H1 (cell line): Measurements from ENCODE around the gene LY6G6D. TPM values are rescaled to one million over a fixed set of nuclear protein-coding genes. Genes with fewer than 3 reads are reported as not detected.

ENCODE experiments used
- CTCF ChIA-PET: fragments of 300-600 bp; sonication (Branson Sonifier 250); formaldehyde crosslinking; loops from one replicate; lab custom pipeline; 2021; ENCODE audit not compliant: partially characterized antibody; lab: Charles Lee
- POLR2A ChIA-PET: fragments of 300-600 bp; sonication (Branson Sonifier 250); formaldehyde crosslinking; loops from one replicate; lab custom pipeline; 2021; ENCODE audit warnings: inconsistent platforms; ENCODE audit not compliant: partially characterized antibody; lab: Charles Lee
- DNase-seq, 2 experiments: peaks; one replicate each; pipeline versions ENCODE4 v3.0.0 to v3.0.0-alpha.2; 2010 to 2022; ENCODE audit warnings: low spot score in 2 of 2, low read depth in 1 of 2, mixed read lengths in 1 of 2
- FAIRE-seq: peaks from 2 replicates; lab custom pipeline; 2011; peaks lifted over from hg19 to GRCh38; lab: Jason Lieb, UNC
- H2AFZ ChIP-seq: 2 replicates; pipeline ENCODE4 v1.8.1; 2012; ENCODE audit warnings: low read length, inconsistent platforms
- H2AK5ac ChIP-seq: 2 replicates; pipeline ENCODE4 v1.6.1; 2013; ENCODE audit warnings: low read depth, low read length
- H2BK120ac ChIP-seq: replicated peaks from 2 replicates; pipeline ENCODE3; 2013; ENCODE audit warnings: low read depth, low read length, inconsistent platforms
- H2BK12ac ChIP-seq: 2 replicates; pipeline ENCODE4 v1.6.1; 2013; ENCODE audit warnings: low read depth, low read length
- H2BK15ac ChIP-seq: 2 replicates; pipeline ENCODE4 v1.6.1; 2013; ENCODE audit warnings: low read length
- H2BK20ac ChIP-seq: 2 replicates; pipeline ENCODE4 v1.6.1; 2013; ENCODE audit warnings: low read length
- H2BK5ac ChIP-seq: 2 replicates; pipeline ENCODE4 v1.6.1; 2013; ENCODE audit warnings: low read depth, low read length
- H3K14ac ChIP-seq: 2 replicates; pipeline ENCODE4 v1.6.1; 2013; ENCODE audit warnings: inconsistent platforms; ENCODE audit not compliant: insufficient read length
- H3K18ac ChIP-seq: 2 replicates; pipeline ENCODE4 v1.6.1; 2013; ENCODE audit warnings: low read length; ENCODE audit errors: extremely low read depth
- H3K23ac ChIP-seq: 2 replicates; pipeline ENCODE4 v1.6.1; 2013; ENCODE audit warnings: inconsistent platforms; ENCODE audit not compliant: insufficient read length
- H3K23me2 ChIP-seq: 2 replicates; pipeline ENCODE4 v1.6.1; 2013; ENCODE audit warnings: low read depth, low read length
- H3K27ac ChIP-seq: 2 replicates; pipeline ENCODE4 v1.6.1; 2011; ENCODE audit warnings: low read depth, low read length, inconsistent platforms
- H3K27me3 ChIP-seq, 4 experiments: replicated peaks in 1 of 4; 1 replicate in 1 of 4; 2 replicates in 3 of 4; pipeline versions ENCODE4 v1.6.1 to v1.8.1; 2011 to 2013; ENCODE audit warnings: low read length in 3 of 4, mild to moderate bottlenecking in 3 of 4, inconsistent platforms in 2 of 4, mixed read lengths in 2 of 4, moderate library complexity in 1 of 4; ENCODE audit not compliant: control insufficient read depth in 3 of 4, insufficient read depth in 3 of 4; ENCODE audit errors: extremely low read depth in 1 of 4
- H3K36me3 ChIP-seq, 4 experiments: 2 replicates each; pipeline versions ENCODE4 v1.6.1 to v1.8.1; 2011 to 2013; ENCODE audit warnings: mild to moderate bottlenecking in 4 of 4, low read length in 3 of 4, moderate library complexity in 2 of 4, control low read depth in 1 of 4, inconsistent platforms in 1 of 4; ENCODE audit not compliant: insufficient read depth in 4 of 4, control insufficient read depth in 2 of 4
- H3K4ac ChIP-seq: replicated peaks from 2 replicates; pipeline ENCODE3; 2013; ENCODE audit warnings: low read length, low read depth, mixed read lengths, inconsistent platforms; ENCODE audit not compliant: insufficient read length
- H3K4me1 ChIP-seq, 4 experiments: replicated peaks in 1 of 4; 1 replicate in 1 of 4; 2 replicates in 3 of 4; pipeline versions ENCODE4 v1.6.1 to v1.8.1; 2011 to 2013; ENCODE audit warnings: low read length in 3 of 4, inconsistent platforms in 2 of 4, mixed read lengths in 1 of 4; ENCODE audit not compliant: insufficient read depth in 4 of 4, control insufficient read depth in 3 of 4
- H3K4me2 ChIP-seq, 2 experiments: 2 replicates each; pipeline versions ENCODE4 v1.6.1 to v1.8.1; 2011 to 2013; ENCODE audit warnings: low read depth in 2 of 2, low read length in 2 of 2, control low read depth in 1 of 2, inconsistent platforms in 1 of 2, mild to moderate bottlenecking in 1 of 2; ENCODE audit not compliant: insufficient read depth in 1 of 2
- H3K4me3 ChIP-seq, 4 experiments: fragments of 200-600, 300-600 bp in 1 of 4; sonication (generic), shearing (Covaris generic), sonication (Bioruptor Twin) in 1 of 4; 2 replicates each; pipeline versions ENCODE4 v1.5.1 to v1.8.1; 2011 to 2016; ENCODE audit warnings: low read length in 4 of 4, low read depth in 3 of 4, control low read depth in 2 of 4, inconsistent platforms in 2 of 4, mild to moderate bottlenecking in 2 of 4, mixed read lengths in 1 of 4, moderate library complexity in 1 of 4; ENCODE audit not compliant: insufficient read depth in 2 of 4; ENCODE audit errors: extremely low read depth in 1 of 4
- H3K56ac ChIP-seq: replicated peaks from 2 replicates; pipeline ENCODE3; 2013; ENCODE audit warnings: low read depth, mild to moderate bottlenecking, mixed read lengths, low read length, inconsistent platforms; ENCODE audit not compliant: insufficient read length
- H3K79me1 ChIP-seq: 2 replicates; pipeline ENCODE4 v1.6.1; 2013; ENCODE audit warnings: low read depth, low read length, control low read depth
- H3K79me2 ChIP-seq, 2 experiments: 2 replicates each; pipeline versions ENCODE4 v1.6.1 to v1.8.1; 2012 to 2013; ENCODE audit warnings: low read length in 2 of 2, mild to moderate bottlenecking in 2 of 2, inconsistent platforms in 1 of 2; ENCODE audit not compliant: insufficient read depth in 2 of 2, control insufficient read depth in 1 of 2
- H3K9ac ChIP-seq, 4 experiments: replicated peaks in 1 of 4; 1 replicate in 1 of 4; 2 replicates in 3 of 4; pipeline versions ENCODE4 v1.6.1 to v1.8.1; 2011 to 2013; ENCODE audit warnings: low read depth in 3 of 4, low read length in 3 of 4, control low read depth in 2 of 4, mild to moderate bottlenecking in 2 of 4, moderate library complexity in 2 of 4, inconsistent platforms in 1 of 4; ENCODE audit errors: extremely low read depth in 1 of 4
- H3K9me3 ChIP-seq, 2 experiments: 2 replicates each; pipeline versions ENCODE4 v1.6.1 to v1.8.1; 2012 to 2013; ENCODE audit warnings: mild to moderate bottlenecking in 2 of 2, moderate library complexity in 2 of 2, control low read depth in 1 of 2, inconsistent platforms in 1 of 2, low read depth in 1 of 2, low read length in 1 of 2, mixed read lengths in 1 of 2; ENCODE audit not compliant: insufficient read depth in 2 of 2
- H4K20me1 ChIP-seq, 2 experiments: replicated peaks in 1 of 2; 2 replicates each; pipeline versions ENCODE3 to v1.8.1; 2011 to 2013; ENCODE audit warnings: inconsistent platforms in 2 of 2, low read length in 2 of 2, mild to moderate bottlenecking in 1 of 2; ENCODE audit not compliant: insufficient read depth in 2 of 2, control insufficient read depth in 1 of 2
- H4K5ac ChIP-seq: 2 replicates; pipeline ENCODE4 v1.6.1; 2013; ENCODE audit warnings: low read length, low read depth, mixed read lengths, inconsistent platforms; ENCODE audit not compliant: insufficient read length
- H4K8ac ChIP-seq: 2 replicates; pipeline ENCODE4 v1.8.0; 2013; ENCODE audit warnings: mild to moderate bottlenecking, moderate library complexity, low read length, inconsistent platforms; ENCODE audit not compliant: insufficient read depth; ENCODE audit errors: extremely low read depth
- H4K91ac ChIP-seq: replicated peaks from 2 replicates; pipeline ENCODE3; 2013; ENCODE audit warnings: low read length, mixed read lengths, inconsistent platforms; ENCODE audit not compliant: insufficient read length
- CEBPB ChIP-seq: IDR thresholded peaks from 2 replicates; pipeline ENCODE4 v1.6.1; 2012; ENCODE audit warnings: low read depth, low read length
- RAD21 ChIP-seq, 2 experiments: IDR thresholded peaks in 1 of 2; conservative IDR thresholded peaks in 1 of 2; 2 replicates each; pipeline ENCODE4 v1.6.1; 2011; ENCODE audit warnings: low read depth in 2 of 2, low read length in 2 of 2, improper control_type of control experiment in 1 of 2, inconsistent platforms in 1 of 2, mild to moderate bottlenecking in 1 of 2, moderate library complexity in 1 of 2
- WGBS, 2 experiments: shearing (Covaris generic) in 1 of 2; methylation state at CpG; one replicate each; pipeline versions ENCODE4 v1.1.6 to v1.1.7; 2013 to 2015; ENCODE audit warnings: low lambda C conversion rate in 2 of 2, mixed read lengths in 2 of 2, inconsistent platforms in 1 of 2, low coverage in 1 of 2, missing lambda C conversion rate in 1 of 2; ENCODE audit not compliant: insufficient replicate concordance in 2 of 2, insufficient coverage in 1 of 2, insufficient read length in 1 of 2; ENCODE audit errors: extremely low coverage in 1 of 2, missing lambda C conversion rate in 1 of 2; 5-methylcytosine and 5-hydroxymethylcytosine counted together
- polyA plus RNA-seq, 7 experiments: library from polyadenylated mRNA; depleted of rRNA in 3 of 7; stranded (reverse) in 5 of 7; unstranded in 2 of 7; fragments of >200 nt in 5 of 7; fragments of 200-250 nt in 2 of 7; gene quantifications; 1 replicate in 5 of 7; 2 replicates in 1 of 7; 4 replicates in 1 of 7; pipeline versions ENCODE4 v1.2.1 to v1.2.3, GENCODE V29; 2011 to 2013; ENCODE audit warnings: missing spikeins in 2 of 7, mixed read lengths in 2 of 7
- total RNA-seq: library from RNA; stranded (reverse); fragmentation: NEBNext Ultra II Directional; extraction: Animal tissue kit (Norgen Biotek cat#: 25700); gene quantifications from 2 replicates; pipeline ENCODE4 v1.2.1, GENCODE V29; 2021
- TF ChIP-seq, protein P1 (sequence below), 3 experiments: IDR thresholded peaks; 1 replicate in 2 of 3; 2 replicates in 1 of 3; pipeline versions ENCODE4 v1.5.1 to v1.6.1; 2011; ENCODE audit warnings: low read length in 3 of 3, mild to moderate bottlenecking in 3 of 3, inconsistent platforms in 2 of 3, low read depth in 1 of 3, moderate library complexity in 1 of 3; ENCODE audit not compliant: insufficient read depth in 1 of 3; ENCODE audit errors: control extremely low read depth in 1 of 3

LY6G6D gene
- total and polyA plus RNA-seq, 2 of the 8 experiments (the other 6 are each of a cell fraction or from before 2014, with no cell fraction given): 1.8 TPM; not detected in 1

DNA sequence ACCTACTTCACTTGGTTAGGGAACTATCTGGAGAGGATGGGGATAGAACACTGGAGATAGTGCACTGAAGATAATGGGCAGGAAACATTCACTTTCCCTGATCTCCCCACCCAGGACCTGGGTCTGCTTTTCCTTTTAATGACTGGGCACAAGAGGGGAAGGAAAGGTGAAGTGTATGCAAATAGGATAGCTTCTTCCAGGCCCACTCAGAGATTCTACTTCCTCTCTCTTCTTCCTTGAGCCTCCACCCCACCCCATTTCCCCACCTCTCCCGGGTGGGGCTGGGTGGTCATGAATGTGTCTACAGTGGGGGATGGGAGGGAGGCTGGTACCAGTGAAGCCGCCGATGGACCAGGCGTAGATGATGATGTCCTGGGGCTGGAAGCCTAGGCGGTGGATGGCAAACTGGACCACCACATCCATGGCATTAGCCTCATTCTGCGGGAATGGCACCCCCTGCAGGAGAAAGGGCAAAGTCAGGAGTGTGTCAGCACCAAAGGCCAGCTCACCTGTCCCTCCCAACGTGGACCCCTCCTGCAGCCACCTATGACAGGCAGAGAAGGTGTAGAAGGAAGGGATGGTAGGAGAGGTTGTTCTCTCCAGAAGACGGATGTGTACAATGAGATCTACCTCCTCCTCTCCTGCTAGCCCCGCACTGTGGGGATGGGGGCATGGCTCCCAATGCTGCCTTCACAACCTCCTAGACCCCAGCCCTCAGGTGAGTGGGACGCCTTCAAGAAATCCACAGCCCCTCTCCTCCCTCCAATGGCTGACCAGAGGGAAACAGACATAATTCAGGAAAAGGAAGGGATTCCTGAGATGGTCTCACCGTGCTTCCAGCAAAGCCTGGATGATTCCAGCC is 25.7 kb upstream of the LY6G6D start:
- 80% methylated on average over 11 of the region's 11 CpGs; no CpG with 5 or more reads in 1 of the 2 experiments for WGBS, 2 experiments

More for the DNA sequence above, 25.7 kb upstream of the LY6G6D start:
- Histone ChIP-seq H3K9ac (no peak overlapping the region), H2AFZ (no peak overlapping the region), H2BK12ac (no peak overlapping the region), H3K23me2 (no peaks in the 10 kb centered on the region), H3K4ac (no peak overlapping the region), H3K18ac (no peak overlapping the region), H4K8ac (no peak overlapping the region), H2BK120ac (no peak overlapping the region), H3K56ac (no peak overlapping the region), H3K14ac (no peak overlapping the region), H4K91ac (no peak overlapping the region), H3K36me3 (peaks cover 3 to 26% (median 17%) of the 10 kb centered on the region in 4 experiments; a peak in 5 of 8 replicates), H3K27ac (no peak overlapping the region), H2AK5ac (no peak overlapping the region), H4K5ac (no peak overlapping the region), H3K27me3 (no peaks in the 10 kb centered on the region; a peak in 1 of 7 replicates), H3K9me3 (no peaks in the 10 kb centered on the region), H3K4me2 (no peak overlapping the region), H3K79me2 (no peaks in the 10 kb centered on the region), H3K4me1 (peaks cover 0 to 1% (median 0%) of the 10 kb centered on the region in 4 experiments; a peak in 2 of 7 replicates), H2BK20ac (no peak overlapping the region), H3K23ac (no peak overlapping the region), H3K79me1 (no peaks in the 10 kb centered on the region), H3K4me3 (no peak overlapping the region), H2BK5ac (no peak overlapping the region), H4K20me1 (no peaks in the 10 kb centered on the region), H2BK15ac (no peak overlapping the region)
- CTCF ChIA-PET: interaction anchor here (0.6 to 5.8 kb wide), 43 partner anchors 8 to 234 kb away, joined by 3 to 26 read pairs (median 4); partner anchors contain the start of genes ABHD16A, C6orf47, CSNK2B and DDAH2
- POLR2A ChIA-PET: interaction anchor here (0.8 to 6.6 kb wide), 7 partner anchors 10 to 75 kb away, joined by 3 to 33 read pairs (median 6); partner anchors contain the start of genes ABHD16A, BAG6, CLIC1 and GPANK1
- DNase-seq (peak in 1 of 2 experiments; percentile 81), FAIRE-seq (no peak)
- TF ChIP-seq RAD21 (IDR thresholded peaks at IDR 0.05 in 1 of 2, conservative IDR thresholded peaks at IDR 0.05 in 1 of 2; ENCODE audit: low read depth in 2 of 2, low read length in 2 of 2) (peak; percentile 50 to 61), CEBPB (no peak)
- TF ChIP-seq, protein P1, sequence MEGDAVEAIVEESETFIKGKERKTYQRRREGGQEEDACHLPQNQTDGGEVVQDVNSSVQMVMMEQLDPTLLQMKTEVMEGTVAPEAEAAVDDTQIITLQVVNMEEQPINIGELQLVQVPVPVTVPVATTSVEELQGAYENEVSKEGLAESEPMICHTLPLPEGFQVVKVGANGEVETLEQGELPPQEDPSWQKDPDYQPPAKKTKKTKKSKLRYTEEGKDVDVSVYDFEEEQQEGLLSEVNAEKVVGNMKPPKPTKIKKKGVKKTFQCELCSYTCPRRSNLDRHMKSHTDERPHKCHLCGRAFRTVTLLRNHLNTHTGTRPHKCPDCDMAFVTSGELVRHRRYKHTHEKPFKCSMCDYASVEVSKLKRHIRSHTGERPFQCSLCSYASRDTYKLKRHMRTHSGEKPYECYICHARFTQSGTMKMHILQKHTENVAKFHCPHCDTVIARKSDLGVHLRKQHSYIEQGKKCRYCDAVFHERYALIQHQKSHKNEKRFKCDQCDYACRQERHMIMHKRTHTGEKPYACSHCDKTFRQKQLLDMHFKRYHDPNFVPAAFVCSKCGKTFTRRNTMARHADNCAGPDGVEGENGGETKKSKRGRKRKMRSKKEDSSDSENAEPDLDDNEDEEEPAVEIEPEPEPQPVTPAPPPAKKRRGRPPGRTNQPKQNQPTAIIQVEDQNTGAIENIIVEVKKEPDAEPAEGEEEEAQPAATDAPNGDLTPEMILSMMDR (IDR thresholded peaks at IDR 0.05; ENCODE audit: control extremely low read depth in 1 of 3, insufficient read depth in 1 of 3, low read depth in 1 of 3, low read length in 3 of 3): peak; percentile 58 to 88 (median 83)
